ENCODE measurements around the gene CCDC15.

CCDC15 gene

GRCh38 chr11:124920356-124920755 lies 33.6 kb upstream of the CCDC15 start:
- no peak overlapping the region for H3K4me3 ChIP-seq (ENCODE audit: low read length)
- TF ChIP-seq CTCF (IDR thresholded peaks at IDR 0.05; ENCODE audit: insufficient read depth, low read depth, low read length, missing control alignments), result no peak

GRCh38 chr11:124920870-124921609 lies 33.0 kb upstream of the CCDC15 start:
- DNase-seq (ENCODE audit: low read depth), result peak; percentile 41
- peak overlapping the region; percentile 21 for H3K4me3 ChIP-seq (ENCODE audit: low read length)
- TF ChIP-seq CTCF (IDR thresholded peaks at IDR 0.05; ENCODE audit: insufficient read depth, low read depth, low read length, missing control alignments), result no peak

More at GRCh38 chr11:124920356-124920755, 33.6 kb upstream of the CCDC15 start:
- no peak for DNase-seq (ENCODE audit: low read depth)

- no peak overlapping the region for H3K4me3 ChIP-seq (ENCODE audit: low read length)
- DNase-seq (ENCODE audit: low read depth), result no peak
- TF ChIP-seq CTCF (IDR thresholded peaks at IDR 0.05; ENCODE audit: insufficient read depth, low read depth, low read length, missing control alignments), result no peak
Measured at GRCh38 chr11:124922831-124923230, 31.2 kb upstream of the CCDC15 start.

GRCh38 chr11:124923296-124923695 lies 30.7 kb upstream of the CCDC15 start:
- DNase-seq (ENCODE audit: low read depth), result no peak
- TF ChIP-seq CTCF (IDR thresholded peaks at IDR 0.05; ENCODE audit: insufficient read depth, low read depth, low read length, missing control alignments), result no peak

GRCh38 chr11:124928942-124929665 lies 24.9 kb upstream of the CCDC15 start:
- no peak overlapping the region for H3K4me3 ChIP-seq (ENCODE audit: low read length)
- no peak for TF ChIP-seq CTCF (IDR thresholded peaks at IDR 0.05; ENCODE audit: insufficient read depth, low read depth, low read length, missing control alignments)
- DNase-seq (ENCODE audit: low read depth), result no peak

More at GRCh38 chr11:124923296-124923695, 30.7 kb upstream of the CCDC15 start:
- H3K4me3 ChIP-seq (ENCODE audit: low read length), result no peak overlapping the region

GRCh38 chr11:124930799-124931198 lies 23.2 kb upstream of the CCDC15 start:
- DNase-seq (ENCODE audit: low read depth), result no peak
- TF ChIP-seq CTCF (IDR thresholded peaks at IDR 0.05; ENCODE audit: insufficient read depth, low read depth, low read length, missing control alignments), result no peak
- H3K4me3 ChIP-seq (ENCODE audit: low read length), result no peak overlapping the region

All from epithelial cell of esophagus (primary cell).